ENCODE data around the gene C6orf62.

DNA sequence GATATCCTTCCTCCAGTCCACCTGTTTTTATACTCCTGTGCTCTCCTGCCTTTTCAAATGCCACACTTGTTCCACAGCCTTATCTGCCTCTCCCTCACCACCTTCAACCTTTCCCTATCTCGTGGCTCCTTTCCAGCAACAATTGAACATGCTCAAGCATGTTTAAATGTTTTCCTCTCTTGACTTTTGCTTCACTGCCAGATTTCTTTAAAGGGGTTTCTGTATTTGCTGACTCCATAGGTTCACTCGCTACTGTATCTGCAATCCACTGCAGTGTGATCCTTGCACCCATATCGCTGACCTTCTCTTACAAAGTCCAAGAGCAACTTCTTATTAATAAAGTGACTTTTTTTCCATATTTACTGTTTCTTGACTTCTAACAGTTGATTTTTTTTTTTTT, 44.6 kb upstream of the C6orf62 start:
- TF ChIP-seq, protein P1, sequence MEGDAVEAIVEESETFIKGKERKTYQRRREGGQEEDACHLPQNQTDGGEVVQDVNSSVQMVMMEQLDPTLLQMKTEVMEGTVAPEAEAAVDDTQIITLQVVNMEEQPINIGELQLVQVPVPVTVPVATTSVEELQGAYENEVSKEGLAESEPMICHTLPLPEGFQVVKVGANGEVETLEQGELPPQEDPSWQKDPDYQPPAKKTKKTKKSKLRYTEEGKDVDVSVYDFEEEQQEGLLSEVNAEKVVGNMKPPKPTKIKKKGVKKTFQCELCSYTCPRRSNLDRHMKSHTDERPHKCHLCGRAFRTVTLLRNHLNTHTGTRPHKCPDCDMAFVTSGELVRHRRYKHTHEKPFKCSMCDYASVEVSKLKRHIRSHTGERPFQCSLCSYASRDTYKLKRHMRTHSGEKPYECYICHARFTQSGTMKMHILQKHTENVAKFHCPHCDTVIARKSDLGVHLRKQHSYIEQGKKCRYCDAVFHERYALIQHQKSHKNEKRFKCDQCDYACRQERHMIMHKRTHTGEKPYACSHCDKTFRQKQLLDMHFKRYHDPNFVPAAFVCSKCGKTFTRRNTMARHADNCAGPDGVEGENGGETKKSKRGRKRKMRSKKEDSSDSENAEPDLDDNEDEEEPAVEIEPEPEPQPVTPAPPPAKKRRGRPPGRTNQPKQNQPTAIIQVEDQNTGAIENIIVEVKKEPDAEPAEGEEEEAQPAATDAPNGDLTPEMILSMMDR (conservative IDR thresholded peaks at IDR 0.05; ENCODE audit: low read length): no peak
- TF ChIP-seq EZH2phosphoT487 (IDR thresholded peaks at IDR 0.05; ENCODE audit: borderline replicate concordance, low read depth, low read length): no peak
